ENCODE data around the gene CHRNB2.

GRCh38 chr1:154546264-154547063 is 21.1 kb upstream of the CHRNB2 start:
- TF ChIP-seq CTCF (IDR thresholded peaks at IDR 0.05; ENCODE audit: low read depth, low read length) = peak; percentile 70
- no peak for TF ChIP-seq EZH2phosphoT487 (IDR thresholded peaks at IDR 0.05; ENCODE audit: low read depth)

Data from OCI-LY3 (cell line).